Inflammatory macrophage (primary cell): Measurements from ENCODE around the gene KIAA0586.
"Not testable (repeated sequence)": the region's sequence is repeated elsewhere in the genome, so short reads cannot be mapped to it uniquely, and the experiment has no call there.

Experiments used
- DNase-seq, 2 donors: peaks; one replicate each; pipeline ENCODE4 v3.0.0-alpha.2; 2020 to 2022
- total RNA-seq, 18 experiments: gene quantifications; one replicate each; lab custom pipeline; 2026; ENCODE audit warnings: mixed read lengths in 6 of 18, inconsistent platforms in 2 of 18; lab: John Stamatoyannopoulos, UW

The KIAA0586 gene
- total RNA-seq: 8.3 to 63.0 (median 34.6) reads per million in 18 experiments

DNA sequence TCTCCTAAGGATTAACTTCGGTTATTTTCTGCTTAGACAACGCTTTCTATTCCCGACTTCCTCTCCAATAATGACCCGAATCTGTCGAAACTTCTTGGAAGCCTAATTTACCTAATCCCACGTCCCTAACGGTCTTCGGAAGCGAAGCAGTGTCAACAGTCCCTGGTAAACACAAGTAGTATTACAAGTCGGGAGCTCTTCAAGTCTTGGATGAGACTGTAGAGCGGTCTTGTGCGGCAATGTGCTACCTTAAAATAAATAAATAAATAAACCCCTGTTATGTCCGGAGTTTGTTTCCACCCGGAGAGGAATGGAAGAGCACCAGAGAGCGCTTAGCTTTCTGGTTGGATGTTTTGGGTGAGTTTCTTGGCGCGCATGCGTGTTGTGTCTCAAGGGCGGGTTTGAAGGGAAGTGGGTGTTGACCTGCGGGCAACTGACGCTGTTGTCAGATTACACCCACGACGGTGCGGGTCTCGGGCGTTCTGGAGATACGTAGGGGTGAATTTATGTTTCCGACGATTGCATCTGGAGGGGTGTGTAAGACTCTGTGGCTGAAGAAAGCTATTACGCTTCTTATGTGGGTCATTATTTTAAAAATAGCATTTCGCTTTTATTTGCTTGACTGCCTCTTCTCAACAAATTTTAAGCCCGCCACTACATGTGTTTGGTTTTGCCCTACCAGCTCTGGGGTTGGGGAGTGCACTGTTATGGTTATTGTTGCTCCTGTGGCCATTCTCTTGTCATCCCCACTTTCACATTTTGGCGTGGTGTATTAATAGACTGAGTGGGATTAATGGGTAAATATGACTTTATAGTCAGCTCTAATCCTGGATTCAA, at the start of gene KIAA0586, which contains the start of gene TIMM9:
Gene KIAA0586, plus strand, starts transcription at position 439 of the 837 bp plus-strand sequence. CDS start 546 bp downstream, outside the sequence.
Gene TIMM9, minus strand, starts transcription at position 251 of the 837 bp plus-strand sequence. CDS start 15,586 bp downstream, outside the sequence.
- DNase-seq: peak; percentile 99

DNA sequence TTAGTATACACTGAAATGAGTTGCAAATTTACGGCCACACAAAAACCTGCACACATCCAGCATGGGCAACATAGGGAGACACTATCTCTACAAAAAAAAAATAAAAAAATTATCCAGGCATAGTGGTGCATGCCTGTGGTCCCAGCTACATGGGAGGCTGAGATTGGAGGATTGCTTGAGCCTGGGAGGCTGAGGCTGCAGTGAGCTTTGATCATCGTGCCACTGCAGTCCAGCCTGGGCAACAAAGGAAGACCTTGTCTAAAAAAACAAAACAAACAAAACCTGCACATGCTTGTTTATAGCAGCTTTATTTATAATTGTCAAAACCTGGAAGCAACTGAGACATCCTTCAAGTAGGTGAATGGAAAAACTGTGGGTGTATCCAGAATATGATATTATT, 36.7 kb upstream of the KIAA0586 start:
- no peak for DNase-seq

GRCh38 chr14:58395562-58395811, 32.0 kb upstream of the KIAA0586 start:
- no peak for DNase-seq

DNA sequence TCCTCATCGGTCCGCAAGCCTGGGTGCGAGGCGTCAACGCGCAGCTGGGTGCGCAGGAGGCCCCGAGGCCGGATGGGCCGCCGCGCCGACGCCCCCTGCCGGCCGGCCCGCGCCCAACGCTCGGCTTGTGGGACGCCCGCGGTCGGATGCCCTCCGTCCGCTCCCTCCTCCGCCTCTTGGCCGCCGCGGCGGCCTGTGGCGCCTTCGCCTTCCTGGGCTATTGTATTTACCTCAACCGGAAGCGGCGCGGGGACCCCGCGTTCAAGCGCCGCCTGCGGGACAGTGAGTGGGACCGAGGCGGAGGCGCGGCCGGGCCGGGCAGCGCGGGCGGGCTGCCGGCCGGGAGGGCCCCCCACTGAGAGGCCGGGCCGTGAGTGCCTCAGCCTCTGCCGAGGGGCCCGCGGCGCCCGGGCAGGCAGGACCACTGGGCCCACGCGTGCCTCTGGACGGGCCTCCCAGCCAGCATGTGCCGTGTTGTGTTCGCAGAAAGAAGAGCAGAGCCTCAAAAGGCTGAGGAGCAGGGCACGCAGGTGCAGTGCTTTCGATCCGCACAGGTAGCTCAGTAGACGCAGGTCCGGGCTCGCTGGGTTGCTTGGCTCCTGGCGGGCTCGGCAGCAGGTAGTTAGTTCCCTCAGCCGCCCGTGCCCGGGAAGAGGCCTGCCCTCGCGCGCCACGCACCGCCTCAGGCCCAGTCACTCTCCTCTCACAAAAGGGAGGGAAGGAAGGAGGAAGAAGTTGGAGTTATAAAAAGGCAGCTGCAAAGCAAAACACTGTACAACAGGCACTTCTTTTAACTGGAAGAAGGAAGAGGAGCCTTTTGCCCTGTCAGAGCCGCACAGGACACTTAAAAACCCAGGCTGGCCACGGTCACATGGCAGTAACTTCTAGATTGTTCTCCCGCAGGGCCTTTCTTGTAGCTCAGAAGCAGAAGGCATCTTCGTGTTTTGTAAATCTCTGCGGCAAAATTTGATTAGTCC, 31.4 kb upstream of the KIAA0586 start, which contains the start of gene TOMM20L:
Gene TOMM20L, plus strand, starts transcription at position 119 of the 977 bp plus-strand sequence. Its CDS starts 28 bp downstream, at position 147.
- DNase-seq: peak; percentile 74 to 80

- DNase-seq: no peak
Measured at GRCh38 chr14:58397156-58397555, 30.4 kb upstream of the KIAA0586 start.

GRCh38 chr14:58398495-58398894, 29.0 kb upstream of the KIAA0586 start:
- DNase-seq: no peak

DNA sequence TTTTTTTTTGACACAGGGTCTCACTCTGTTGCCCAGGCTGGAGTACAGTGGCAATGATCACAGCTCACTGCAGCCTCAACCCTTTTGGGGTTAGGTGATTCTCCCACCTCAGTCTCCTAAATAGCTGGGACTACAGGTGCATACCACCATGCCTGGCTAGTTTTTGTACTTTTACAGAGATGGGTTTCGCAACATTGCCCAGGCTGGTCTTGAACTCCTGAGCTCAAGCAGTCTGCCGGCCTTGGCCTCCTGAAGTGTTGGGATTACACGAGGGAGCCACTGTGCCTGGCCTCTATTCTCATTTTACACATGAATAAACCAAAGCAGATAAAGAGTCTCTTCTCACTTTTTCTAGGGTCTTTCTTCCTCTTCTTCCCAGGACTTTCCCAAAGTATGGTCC, 28.6 kb upstream of the KIAA0586 start:
- no peak for DNase-seq

- DNase-seq: no peak
Measured at GRCh38 chr14:58401587-58401986, 25.9 kb upstream of the KIAA0586 start.

DNA sequence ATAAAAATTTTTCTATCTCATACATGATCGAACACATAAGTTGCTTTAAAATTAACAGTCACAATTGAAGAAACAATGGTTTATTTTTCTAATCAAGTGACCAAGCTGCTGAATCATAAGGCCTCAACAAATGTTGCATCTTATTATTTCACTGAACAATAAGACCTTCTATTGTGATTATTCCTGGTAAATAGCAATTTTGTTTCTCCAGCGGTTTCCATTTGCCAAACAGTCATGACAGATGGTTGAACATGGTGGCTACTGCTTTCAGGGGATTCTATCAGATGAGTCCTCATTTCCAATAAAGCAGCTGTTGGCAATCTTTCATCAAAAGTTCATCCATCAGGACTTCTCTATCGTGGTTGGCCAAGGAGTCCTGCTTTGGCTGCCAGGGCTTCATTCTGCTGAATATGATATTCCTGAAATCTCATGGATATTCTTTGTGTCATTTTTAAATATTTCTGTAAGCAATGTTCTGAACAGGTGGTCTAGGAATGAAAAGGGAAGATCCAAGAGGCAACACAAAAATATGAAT, 18.8 kb upstream of the KIAA0586 start:
- no peak for DNase-seq

- DNase-seq: no peak
Measured at GRCh38 chr14:58414845-58415244, 12.7 kb upstream of the KIAA0586 start.

GRCh38 chr14:58415636-58416547, 11.6 kb upstream of the KIAA0586 start:
- no peak for DNase-seq

DNA sequence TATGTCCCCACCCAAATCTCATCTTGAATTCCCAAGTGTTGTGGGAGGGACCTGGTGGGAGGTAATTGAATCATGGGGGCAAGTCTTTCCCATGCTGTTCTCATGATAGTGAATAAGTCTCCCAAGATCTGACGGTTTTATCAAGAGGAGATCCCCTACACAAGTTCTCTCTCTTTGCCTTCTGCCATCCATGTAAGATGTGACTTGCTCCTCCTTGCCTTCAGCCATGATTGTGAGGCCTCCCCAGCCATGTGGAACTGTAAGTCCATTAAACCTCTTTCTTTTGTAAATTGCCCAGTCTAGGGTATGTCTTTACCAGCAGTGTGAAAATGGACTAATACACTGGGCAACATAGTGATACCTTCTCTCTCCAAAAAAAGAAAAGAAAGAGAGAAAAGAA, 10.6 kb upstream of the KIAA0586 start:
- DNase-seq: not testable (repeated sequence)

DNA sequence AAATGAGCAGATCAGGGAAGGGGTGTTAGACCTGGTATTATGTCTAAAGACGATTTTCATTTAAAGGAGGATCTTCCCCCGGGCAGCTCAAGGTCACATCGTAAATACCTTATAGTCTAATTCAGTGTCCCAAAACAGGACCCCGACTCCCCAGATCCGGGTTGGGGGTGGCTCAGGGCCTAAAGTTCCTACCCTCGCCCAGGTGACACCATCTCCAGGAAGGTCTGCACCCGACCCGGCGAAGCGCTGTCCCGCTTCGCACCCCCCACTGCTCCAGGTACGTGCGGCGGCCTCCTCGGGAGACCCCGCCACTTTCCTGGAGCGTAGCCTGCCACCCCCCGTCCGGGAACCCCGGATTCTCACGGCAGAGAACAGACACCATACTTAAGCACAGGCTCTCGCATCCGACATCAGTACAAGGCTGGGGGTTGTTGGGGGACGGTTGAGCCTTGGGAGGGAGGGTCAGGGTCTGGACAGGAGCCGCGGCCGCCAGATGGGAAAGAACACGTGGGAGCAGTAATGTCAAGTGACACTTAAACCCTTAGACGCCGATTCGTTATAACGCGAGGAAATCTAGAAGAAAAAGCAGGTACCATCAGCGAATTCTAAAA, 744 bp upstream of the KIAA0586 start:
- DNase-seq: peak; percentile 54 to 63

DNA sequence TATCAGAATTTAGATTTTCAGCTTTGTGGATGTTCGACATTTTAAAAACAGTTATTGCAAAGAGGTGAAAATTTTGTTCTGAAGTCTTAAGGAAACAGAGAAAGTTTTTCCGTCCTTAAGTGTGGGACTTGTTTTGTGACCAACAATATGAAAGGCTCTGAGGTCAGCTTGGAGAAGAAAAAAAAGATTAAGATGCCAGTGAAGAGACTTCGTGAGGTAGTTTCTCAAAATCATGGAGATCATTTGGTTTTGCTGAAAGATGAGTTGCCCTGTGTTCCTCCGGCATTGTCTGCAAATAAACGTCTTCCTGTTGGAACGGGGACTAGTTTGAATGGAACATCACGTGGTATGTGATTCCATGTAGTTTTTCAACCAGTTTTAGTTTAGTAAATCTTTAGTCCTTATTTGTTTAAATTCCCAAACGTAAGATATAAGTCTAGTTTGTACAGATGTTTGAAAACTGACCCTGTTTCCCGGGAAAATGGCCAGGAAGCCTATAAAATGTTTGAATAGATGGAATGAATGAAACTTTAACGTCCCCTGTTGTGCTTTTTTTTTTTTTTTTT, 682 bp downstream of the KIAA0586 start:
- DNase-seq: peak; percentile 36 to 47

DNA sequence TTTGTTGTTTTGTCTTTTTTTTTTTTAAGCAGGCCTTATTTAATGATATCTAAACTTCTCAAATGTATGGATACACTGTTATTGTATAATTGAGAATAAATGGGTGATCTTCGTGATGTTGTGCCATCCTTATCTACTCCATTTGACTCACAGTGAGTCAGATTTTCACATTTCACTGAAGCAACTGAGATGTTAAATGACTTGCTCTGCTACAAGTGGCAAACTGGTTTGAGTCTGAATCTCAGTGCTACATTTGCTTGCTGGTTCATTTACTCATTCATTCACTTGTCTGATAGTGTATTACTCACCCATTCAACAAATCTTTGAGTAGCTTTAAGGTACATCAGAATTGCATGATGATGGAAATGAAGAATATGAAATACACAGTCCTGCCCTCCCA, 2.6 kb downstream of the KIAA0586 start:
- DNase-seq: no peak

DNA sequence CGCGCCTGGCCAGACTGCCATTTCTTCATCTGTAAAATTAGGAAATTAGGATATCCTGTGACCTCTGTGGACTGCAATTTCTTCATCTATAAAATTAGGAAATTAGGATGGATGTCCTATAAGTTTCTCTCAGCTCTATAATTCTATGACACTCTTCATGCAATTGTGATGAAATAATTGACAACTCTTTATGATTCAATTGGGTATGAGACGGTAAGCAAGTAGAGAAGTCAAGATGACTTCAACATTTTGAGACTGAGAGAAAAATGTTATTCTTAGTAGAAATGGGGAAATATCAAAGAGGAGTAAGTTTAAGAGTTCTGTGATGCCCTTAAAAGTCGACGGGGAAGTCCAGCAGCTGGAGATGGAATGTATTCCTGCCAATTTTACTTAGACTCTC, 12.0 kb downstream of the KIAA0586 start:
- DNase-seq: peak; percentile 44 to 94

DNA sequence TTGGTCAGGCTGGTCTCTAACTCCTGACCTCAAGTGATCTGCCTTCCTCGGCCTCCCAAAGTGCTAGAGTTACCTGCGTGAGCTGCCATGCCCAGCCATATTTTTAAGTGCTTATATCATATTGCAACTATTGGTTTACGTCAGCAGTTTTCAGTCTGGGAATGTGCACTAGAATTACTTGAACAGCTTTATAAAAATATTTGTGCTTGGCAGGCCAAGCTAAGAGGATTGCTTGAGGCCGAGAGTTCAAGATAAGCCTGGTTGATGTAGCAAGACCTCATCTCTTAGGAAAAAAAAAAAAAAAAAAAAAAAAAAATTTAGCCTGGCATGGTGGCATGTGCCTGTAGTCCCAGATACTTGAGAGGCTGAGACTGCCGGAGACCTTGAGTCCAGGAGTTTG, 17.1 kb downstream of the KIAA0586 start:
- DNase-seq: no peak

GRCh38 chr14:58455593-58456265, 28.2 kb downstream of the KIAA0586 start:
- DNase-seq: no peak

DNA sequence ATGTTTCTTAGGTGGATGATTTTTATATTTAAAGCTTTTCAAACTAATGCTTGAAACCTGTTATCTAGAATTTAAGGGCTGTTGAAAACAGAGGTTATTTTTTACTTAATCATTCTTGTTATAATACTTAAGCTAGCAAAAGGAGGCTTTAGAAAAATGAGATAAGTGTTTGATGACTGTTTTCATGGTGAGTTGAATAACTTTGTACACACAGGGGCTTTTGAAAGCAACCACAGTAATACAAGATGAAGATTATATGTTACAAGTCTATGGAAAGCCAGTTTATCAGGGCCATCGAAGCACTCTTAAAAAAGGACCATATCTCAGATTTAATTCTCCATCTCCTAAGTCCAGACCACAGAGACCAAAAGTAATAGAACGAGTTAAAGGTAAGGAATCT, 33.3 kb downstream of the KIAA0586 start:
- DNase-seq: no peak

- no peak for DNase-seq
Measured at GRCh38 chr14:58463147-58463546, 35.6 kb downstream of the KIAA0586 start.
